Measurements from ENCODE around the gene PGM5. TPM values are rescaled to one million over a fixed set of nuclear protein-coding genes. Genes with fewer than 3 reads are reported as not detected.
"Not testable (repeated sequence)": the region's sequence is repeated elsewhere in the genome, so short reads cannot be mapped to it uniquely, and the experiment has no call there.

Gene PGM5
- polyA plus RNA-seq, 3 donors from 2014 or later: 1.2 TPM; not detected in 2

GRCh38 chr9:68404421-68405185 is 48.2 kb downstream of the PGM5 start:
- not testable (repeated sequence) for H3K27ac Mint-ChIP-seq; H3K27me3 Mint-ChIP-seq (ENCODE audit: low read depth in 3 of 3); H3K4me1 Mint-ChIP-seq; H3K36me3 Mint-ChIP-seq; DNase-seq; H3K4me3 Mint-ChIP-seq; H3K9me3 Mint-ChIP-seq

- H3K4me1 Mint-ChIP-seq; H3K36me3 Mint-ChIP-seq; H3K27ac Mint-ChIP-seq; H3K9me3 Mint-ChIP-seq; DNase-seq; H3K4me3 Mint-ChIP-seq; H3K27me3 Mint-ChIP-seq (ENCODE audit: low read depth in 3 of 3): not testable (repeated sequence)
Measured at GRCh38 chr9:68411865-68412264, 55.5 kb downstream of the PGM5 start.

DNA sequence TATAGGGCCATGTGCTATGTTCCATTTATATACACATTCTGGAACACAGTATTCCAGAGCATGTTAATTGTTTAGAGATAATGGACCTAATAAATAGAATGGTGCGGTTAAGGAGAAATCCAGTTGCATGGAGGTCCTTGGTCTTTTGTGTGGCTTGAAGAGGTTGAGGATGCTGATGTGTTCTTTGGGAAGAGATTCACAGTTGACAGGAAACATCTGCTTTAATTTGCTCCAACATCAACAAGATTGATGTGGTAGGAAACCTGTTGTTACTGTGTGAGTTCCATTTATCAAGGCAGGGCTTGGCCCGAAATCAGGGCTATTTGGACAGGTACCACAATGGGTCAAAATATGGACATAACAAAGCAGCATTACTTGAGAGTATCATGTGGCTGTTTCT is 56.3 kb downstream of the PGM5 start:
- not testable (repeated sequence) for DNase-seq; H3K36me3 Mint-ChIP-seq; H3K4me3 Mint-ChIP-seq; H3K27ac Mint-ChIP-seq; H3K27me3 Mint-ChIP-seq (ENCODE audit: low read depth in 3 of 3); H3K4me1 Mint-ChIP-seq; H3K9me3 Mint-ChIP-seq

DNA sequence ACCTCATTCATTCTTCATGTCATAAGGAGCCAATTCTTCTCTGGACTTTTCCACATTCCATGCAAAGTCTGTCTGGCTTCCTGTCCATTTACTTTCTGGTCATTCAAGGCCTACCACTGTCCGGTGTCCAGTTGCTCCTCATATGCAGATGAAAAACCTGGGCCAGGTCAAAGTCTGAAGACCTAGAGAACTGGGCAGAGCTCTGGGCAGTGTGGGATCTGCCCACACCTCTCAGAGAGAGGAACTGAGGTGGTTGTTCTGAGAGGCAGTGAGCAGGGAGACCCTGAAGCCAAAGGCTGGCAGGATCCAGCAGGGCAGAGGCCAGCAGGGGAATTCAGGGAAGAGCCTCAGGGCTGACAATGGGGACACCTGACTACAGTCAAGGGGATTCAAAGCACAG is 58.7 kb downstream of the PGM5 start:
- H3K4me1 Mint-ChIP-seq; H3K27me3 Mint-ChIP-seq (ENCODE audit: low read depth in 3 of 3); H3K36me3 Mint-ChIP-seq: not testable (repeated sequence)

DNA sequence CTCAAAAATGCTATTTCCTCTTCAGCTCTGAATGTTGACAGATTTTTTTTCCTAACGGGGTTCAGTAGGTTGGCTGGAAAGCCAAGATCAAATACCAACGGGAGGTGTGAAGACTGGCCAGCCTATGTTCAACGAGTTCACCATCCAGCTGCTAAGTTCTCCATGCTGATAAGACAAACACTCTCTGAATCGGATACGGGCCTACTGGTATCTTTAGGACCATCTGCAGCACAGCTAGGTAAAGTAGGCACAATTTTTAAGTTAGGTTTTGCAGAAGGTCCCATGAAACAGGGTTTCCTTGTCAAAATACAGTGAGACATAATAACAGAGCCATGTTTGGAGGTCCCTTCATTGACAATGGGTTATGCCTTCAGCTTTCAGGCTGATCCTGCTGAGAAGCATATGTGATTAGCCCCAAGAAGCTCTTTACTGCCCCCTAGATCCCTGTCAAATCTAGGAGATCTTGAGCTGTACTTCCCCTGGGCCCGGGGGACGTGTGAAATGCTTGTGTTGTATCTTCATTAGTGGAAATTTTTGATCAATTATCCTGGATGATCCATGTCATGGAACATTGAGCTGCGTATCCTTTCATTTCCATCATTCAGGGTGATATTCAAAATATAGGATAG is 60.6 kb downstream of the PGM5 start:
- Mint-ChIP-seq H3K4me1 (no peaks in the 10 kb centered on the region), H3K4me3 (no peak overlapping the region), H3K27ac (no peak overlapping the region), H3K9me3 (peaks cover 0 to 4% (median 0%) of the 10 kb centered on the region in 6 donors), H3K36me3 (no peaks in the 10 kb centered on the region), H3K27me3 (ENCODE audit: low read depth in 3 of 3) (no peaks in the 10 kb centered on the region)
- DNase-seq: no peak

More for the DNA sequence above, 58.7 kb downstream of the PGM5 start:
- not testable (repeated sequence) for H3K27ac Mint-ChIP-seq, DNase-seq, H3K4me3 Mint-ChIP-seq, H3K9me3 Mint-ChIP-seq

GRCh38 chr9:68417762-68418161 is 61.4 kb downstream of the PGM5 start:
- no peaks in the 10 kb centered on the region for H3K4me1 Mint-ChIP-seq
- no peak overlapping the region for H3K4me3 Mint-ChIP-seq
- H3K27me3 Mint-ChIP-seq (ENCODE audit: low read depth in 3 of 3): no peaks in the 10 kb centered on the region
- no peak overlapping the region for H3K27ac Mint-ChIP-seq
- no peaks in the 10 kb centered on the region for H3K36me3 Mint-ChIP-seq
- DNase-seq: no peak
- peaks cover 0 to 4% (median 0%) of the 10 kb centered on the region in 6 donors for H3K9me3 Mint-ChIP-seq

DNA sequence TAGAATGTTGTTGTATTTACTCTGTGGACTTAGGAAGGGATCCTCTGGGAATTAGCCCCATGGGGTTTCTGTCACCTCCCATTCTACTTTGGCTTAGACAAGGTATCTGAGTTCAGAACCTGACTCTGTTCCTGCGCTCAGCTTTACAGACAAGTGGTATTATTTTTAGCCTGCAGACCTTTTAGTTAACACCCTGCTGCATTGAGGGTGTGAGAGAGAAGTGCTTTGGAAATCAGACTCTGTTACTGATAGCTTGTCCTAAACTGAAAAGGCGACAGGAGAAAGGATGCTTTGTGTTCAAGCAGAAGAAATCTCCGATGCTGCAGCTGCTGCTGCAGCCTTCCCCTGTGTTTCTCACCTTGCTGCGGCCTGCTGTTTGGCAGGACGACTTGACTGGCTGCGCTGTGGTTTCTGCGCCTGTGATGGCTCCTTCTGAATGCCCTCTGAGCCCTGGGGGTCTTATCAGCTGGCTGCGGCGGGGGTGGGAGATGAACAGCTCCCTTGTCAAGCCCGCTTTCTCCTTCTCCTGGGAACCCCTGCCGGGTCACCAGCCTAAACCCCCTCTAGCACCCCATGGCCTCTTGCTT is 61.9 kb downstream of the PGM5 start:
- Mint-ChIP-seq H3K4me1 (no peaks in the 10 kb centered on the region), H3K27me3 (ENCODE audit: low read depth in 3 of 3) (no peaks in the 10 kb centered on the region), H3K27ac (no peak overlapping the region), H3K9me3 (peaks cover 0 to 6% (median 0%) of the 10 kb centered on the region in 6 donors), H3K4me3 (no peak overlapping the region), H3K36me3 (no peaks in the 10 kb centered on the region)
- DNase-seq: no peak

GRCh38 chr9:68419901-68420300 is 63.5 kb downstream of the PGM5 start:
- Mint-ChIP-seq H3K27me3 (ENCODE audit: low read depth in 3 of 3) (peaks cover 0 to 1% (median 0%) of the 10 kb centered on the region in 3 donors), H3K9me3 (peaks cover 0 to 8% (median 0%) of the 10 kb centered on the region in 6 donors), H3K27ac (no peak overlapping the region), H3K36me3 (no peaks in the 10 kb centered on the region), H3K4me1 (no peaks in the 10 kb centered on the region), H3K4me3 (no peak overlapping the region)
- no peak for DNase-seq

DNA sequence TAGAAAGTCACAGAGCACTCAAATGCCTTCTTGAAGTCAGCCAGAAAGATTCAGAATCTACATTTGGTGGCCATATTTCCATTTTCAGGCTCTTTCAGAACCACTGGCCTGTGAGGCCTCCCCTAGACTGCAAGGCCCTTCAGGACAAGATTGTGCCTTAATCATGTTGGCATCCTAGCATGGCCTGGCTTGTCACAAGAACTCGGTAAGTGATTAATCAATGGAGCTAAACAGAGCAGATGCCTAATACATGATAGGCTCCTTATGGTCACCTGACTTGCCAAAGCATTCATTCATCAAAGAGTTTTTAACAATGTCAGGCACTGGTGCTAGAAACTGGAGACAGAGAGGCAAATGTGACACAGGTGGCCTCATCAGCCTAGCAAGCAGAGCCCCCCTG is 70.3 kb downstream of the PGM5 start:
- no peaks in the 10 kb centered on the region for H3K36me3 Mint-ChIP-seq
- H3K27me3 Mint-ChIP-seq (ENCODE audit: low read depth in 3 of 3): peaks cover 0 to 1% (median 0%) of the 10 kb centered on the region in 3 donors
- H3K4me3 Mint-ChIP-seq: no peak overlapping the region
- H3K4me1 Mint-ChIP-seq: no peaks in the 10 kb centered on the region
- H3K9me3 Mint-ChIP-seq: peaks cover 0 to 7% (median 0%) of the 10 kb centered on the region in 6 donors
- no peak for DNase-seq
- no peak overlapping the region for H3K27ac Mint-ChIP-seq

DNA sequence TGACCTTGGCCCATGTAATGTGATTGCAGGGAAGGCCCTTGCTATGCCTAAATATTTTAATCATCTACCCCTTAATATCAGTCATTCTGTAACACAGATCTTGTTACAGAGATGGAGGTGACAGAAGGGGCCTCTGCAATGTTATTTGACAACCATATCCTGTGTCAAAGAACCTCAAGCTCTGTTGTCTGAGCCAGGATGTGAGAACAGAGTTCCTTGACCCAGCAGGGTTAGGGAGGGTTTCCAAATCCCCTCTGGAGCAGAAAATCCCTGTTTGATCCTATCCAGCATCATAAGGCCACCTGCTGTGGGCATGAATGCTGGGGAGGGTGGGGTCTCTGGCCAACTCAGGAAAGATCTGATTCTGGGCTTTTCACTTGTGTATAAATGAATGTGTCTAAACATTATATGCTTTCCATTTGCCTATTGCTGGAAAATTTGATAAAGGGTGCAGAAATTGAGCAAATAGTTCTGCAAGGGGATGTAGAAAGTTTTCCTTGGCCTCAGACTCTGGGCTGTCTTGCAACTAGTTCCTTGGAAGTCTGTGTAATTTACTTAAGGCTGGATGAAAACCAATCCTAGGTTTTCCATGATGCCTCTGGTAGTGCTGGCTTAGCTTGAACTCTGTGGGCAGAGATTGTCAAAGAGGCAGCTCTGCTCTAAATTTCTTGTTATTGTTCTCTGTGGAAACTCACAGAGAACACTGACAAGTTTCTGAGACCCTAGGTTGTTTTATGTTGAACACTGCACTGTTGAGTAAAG is 71.0 kb downstream of the PGM5 start:
- no peak for DNase-seq
- Mint-ChIP-seq H3K9me3 (peaks cover 0 to 7% (median 0%) of the 10 kb centered on the region in 6 donors), H3K36me3 (no peaks in the 10 kb centered on the region), H3K27ac (no peak overlapping the region), H3K4me3 (no peak overlapping the region), H3K27me3 (ENCODE audit: low read depth in 3 of 3) (peaks cover 0 to 1% (median 0%) of the 10 kb centered on the region in 3 donors), H3K4me1 (no peaks in the 10 kb centered on the region)

- no peak overlapping the region for H3K27ac Mint-ChIP-seq
- no peaks in the 10 kb centered on the region for H3K36me3 Mint-ChIP-seq
- no peak overlapping the region for H3K4me3 Mint-ChIP-seq
- peaks cover 0 to 2% (median under 1%) of the 10 kb centered on the region in 3 donors for H3K27me3 Mint-ChIP-seq (ENCODE audit: low read depth in 3 of 3)
- no peak for DNase-seq
- H3K9me3 Mint-ChIP-seq: peaks cover 0 to 5% (median 0%) of the 10 kb centered on the region in 6 donors
- H3K4me1 Mint-ChIP-seq: no peaks in the 10 kb centered on the region
Measured at GRCh38 chr9:68428481-68428880, 72.1 kb downstream of the PGM5 start.

DNA sequence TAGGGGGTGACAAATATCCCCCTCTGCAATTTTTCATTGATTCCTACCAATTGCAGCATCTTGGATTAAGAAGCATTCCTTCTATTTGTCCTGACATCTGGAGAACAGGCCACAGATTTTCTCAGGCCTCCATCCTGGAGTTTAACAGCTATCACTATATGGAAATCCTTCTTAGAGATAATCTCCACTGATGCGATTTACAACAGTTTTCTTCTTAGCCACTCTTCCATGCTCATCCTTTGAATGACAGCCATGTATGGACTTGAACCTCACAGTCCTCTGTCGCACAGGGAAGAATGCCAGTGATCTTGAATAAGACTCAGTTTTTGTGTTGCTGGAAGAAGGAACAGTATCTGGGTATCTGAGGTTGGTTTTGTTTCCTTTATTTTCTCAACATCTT is 73.2 kb downstream of the PGM5 start:
- Mint-ChIP-seq H3K36me3 (no peaks in the 10 kb centered on the region), H3K27ac (no peak overlapping the region), H3K9me3 (peaks cover 0 to 3% (median 0%) of the 10 kb centered on the region in 6 donors), H3K4me1 (no peaks in the 10 kb centered on the region), H3K4me3 (no peak overlapping the region), H3K27me3 (ENCODE audit: low read depth in 3 of 3) (peaks cover 0 to 2% (median 0%) of the 10 kb centered on the region in 3 donors)
- no peak for DNase-seq

- Mint-ChIP-seq H3K4me1 (no peaks in the 10 kb centered on the region), H3K27ac (no peak overlapping the region), H3K27me3 (ENCODE audit: low read depth in 3 of 3) (peaks cover 0 to 2% (median 0%) of the 10 kb centered on the region in 3 donors), H3K9me3 (peaks cover 0 to 3% (median 0%) of the 10 kb centered on the region in 6 donors), H3K4me3 (no peak overlapping the region), H3K36me3 (no peaks in the 10 kb centered on the region)
- DNase-seq: no peak
Measured at GRCh38 chr9:68431307-68431706, 74.9 kb downstream of the PGM5 start.

Data from immature natural killer cell (primary cell).